GM15510 (cell line): ENCODE measurements around the gene GABRB2.

Experiments used
- POLR2A ChIP-seq: IDR thresholded peaks from 3 replicates; pipeline ENCODE4 v1.6.1; 2011; ENCODE audit warnings: borderline replicate concordance; ENCODE audit not compliant: insufficient read length; ENCODE audit errors: extremely low read depth

The GABRB2 gene

DNA sequence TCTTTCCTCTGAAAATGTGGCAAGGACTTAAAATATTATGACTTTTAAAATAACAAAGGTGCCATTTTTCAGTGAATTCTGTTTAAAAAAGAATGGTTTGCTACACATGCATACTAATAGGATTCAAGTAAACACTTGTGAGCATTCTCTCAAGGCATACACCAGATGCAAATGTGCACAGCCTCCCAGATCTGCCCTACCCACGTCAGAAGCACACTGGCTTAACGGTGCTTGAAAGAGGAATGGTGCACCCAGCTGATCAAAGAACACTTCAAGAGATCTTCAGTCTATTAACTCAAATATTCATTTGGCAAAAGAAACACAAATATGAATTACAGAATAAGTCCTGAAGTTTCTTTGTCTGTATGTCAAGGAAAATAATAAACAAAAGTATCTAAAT is 15.8 kb downstream of the GABRB2 start:
- no peak for TF ChIP-seq POLR2A

DNA sequence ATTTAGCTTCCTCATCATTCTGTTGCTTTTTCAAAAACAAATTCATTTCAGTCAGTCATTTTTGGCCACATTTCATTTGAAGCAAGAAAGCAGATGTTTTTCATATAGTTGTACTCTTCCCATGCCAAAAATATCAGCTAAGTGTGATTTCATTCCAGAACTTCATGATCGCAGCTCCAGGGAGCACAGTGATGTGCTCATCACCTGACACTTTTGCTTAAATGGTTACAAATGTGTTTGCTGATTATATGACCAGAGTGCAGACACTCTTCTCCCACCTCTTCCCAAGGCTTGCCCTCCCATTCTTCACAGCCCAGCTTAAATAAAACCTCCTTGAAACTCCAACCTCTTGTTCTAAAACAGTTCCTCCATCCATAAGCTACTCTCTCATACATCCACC is 32.6 kb downstream of the GABRB2 start:
- no peak for TF ChIP-seq POLR2A

DNA sequence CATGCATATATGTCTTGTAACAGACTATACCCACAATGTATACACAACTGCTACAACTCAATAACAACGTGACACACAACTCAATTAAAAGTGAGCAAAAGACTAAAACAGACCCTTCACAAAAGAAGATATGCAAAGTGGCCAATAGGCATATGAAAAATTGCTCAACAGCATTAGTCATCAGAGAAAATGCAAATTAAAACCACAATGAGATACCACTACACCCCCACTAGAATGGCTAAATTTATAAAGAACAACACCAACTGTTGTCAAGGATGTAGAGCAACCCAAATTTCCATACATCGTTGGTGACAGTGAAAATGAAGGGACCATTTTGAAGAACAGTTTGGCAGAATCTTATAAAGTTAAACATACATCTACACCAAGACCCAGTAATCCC is 38.9 kb downstream of the GABRB2 start:
- TF ChIP-seq POLR2A: no peak

DNA sequence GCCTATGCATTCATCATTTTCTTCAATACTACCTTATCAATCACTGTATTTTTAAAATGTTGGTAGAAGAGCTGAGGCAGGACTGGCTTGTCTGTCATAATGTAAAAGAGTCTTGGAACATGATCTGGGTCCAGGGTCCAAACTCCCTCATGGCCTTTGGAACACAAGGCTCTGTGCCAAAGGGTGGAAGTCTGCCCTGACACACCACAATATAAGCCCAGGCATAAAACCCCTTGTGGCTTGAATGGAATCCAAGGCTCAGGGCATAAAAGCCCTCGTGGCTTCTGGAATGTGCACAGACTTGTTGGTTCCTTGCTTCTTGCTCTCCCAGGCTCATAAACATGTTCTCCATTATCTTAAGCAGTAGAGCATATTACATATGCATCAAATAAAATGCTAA is 48.0 kb downstream of the GABRB2 start:
- TF ChIP-seq POLR2A: no peak

DNA sequence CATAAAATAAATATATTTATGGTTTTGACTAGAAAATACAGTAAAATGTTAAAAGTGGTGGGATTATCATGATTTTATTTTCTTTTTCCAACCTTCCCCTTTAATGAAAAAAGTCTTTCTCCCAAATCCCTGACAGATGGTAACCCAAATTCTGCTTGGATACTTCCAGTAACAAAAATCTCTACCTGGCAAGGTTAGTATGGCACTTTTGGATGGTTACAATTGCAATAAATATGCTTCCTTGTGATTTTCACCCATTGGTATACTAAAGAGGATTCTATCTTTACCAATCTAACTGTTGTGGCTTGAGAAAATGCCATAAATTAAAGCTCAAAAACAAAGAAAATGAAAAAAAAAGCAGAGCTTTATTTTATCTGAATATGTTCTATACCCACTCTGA is 62.8 kb downstream of the GABRB2 start:
- no peak for TF ChIP-seq POLR2A

DNA sequence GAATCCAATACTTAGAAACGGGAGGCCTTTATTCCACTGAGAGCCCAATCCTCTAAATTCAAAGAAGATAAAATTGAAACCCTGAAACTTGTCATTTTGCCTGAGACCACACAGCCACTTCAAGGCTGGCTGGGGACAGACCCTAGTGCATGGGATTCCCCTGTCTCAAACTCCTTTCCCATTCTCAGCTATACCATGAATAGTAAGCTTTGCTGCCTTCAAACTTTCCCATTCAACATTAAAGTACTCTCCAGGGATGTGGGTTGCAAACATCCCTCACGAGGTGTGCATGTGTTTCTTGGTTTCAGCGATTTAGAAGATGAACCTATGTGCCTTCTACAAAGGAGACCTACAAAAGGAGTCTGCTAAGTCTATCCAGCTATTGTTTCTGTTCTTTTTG is 64.6 kb downstream of the GABRB2 start:
- TF ChIP-seq POLR2A: no peak

DNA sequence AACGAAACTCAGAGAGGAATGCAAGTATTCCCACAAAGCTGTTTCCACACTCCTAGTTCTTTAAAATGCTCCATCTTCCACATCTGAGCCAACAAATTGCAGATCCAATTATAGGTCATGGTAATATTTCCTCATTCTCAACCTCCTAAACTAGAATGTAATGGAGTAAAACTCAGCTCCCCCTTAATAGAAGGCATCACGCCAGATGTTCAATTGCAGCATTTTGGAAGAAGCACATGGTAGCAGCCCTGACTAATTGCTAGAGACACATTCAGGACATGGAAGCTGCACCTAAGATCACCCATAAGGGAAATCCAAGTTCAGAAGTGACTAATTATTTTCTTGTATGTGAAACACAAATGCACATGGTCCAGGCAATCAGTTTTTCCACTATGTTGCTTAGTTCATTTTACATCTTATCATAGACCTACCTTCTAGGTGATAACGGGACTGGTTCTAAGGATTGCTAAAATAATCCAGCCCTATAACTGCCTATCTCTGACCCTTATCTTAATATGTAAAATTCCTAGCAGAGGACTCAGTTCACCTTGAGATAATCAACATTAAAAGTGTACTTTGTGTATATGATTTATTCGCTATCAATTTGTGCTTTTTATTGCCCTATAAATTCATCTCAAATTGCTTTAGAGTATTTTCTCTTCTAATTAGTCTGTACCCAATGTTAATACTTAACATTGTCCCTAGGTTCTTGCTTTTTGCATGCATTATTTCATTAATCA is 75.1 kb downstream of the GABRB2 start:
- no peak for TF ChIP-seq POLR2A

DNA sequence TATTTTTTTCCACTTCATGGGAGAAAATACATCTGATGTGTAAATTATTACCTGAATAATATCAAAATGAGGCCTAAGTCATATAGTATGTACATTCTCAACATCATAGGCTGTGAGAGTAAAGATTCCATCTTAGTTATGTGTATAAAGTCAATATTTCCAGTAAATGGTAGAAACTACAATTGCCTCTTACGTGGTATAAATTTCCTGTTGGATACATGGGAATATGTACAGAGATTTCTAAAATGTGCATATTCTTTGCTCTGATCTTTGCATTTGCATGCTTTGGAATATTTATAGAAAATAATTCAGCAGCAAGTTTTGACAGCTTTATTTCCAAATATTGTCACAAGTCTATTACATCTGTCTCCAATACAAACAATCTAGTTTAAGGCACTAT is 78.8 kb downstream of the GABRB2 start:
- TF ChIP-seq POLR2A: no peak

DNA sequence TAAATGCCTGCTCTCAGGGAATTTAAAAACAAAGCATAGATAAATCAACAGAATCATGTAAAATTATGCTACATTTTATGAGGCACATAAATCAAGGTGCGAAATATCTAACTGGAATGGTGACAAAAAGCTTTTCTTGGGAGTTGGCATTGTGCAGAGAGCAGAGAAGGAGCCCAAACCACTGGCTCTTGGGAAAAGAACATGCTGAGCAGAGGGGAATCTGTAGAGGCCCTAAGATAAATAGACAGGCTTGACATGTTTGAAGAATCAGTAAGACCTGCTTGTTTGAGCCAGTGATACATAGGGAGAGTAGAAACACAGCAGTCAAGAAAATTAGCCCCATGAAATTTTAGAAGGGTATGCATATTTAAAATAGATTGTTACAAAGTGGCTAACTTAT is 85.8 kb downstream of the GABRB2 start:
- no peak for TF ChIP-seq POLR2A

DNA sequence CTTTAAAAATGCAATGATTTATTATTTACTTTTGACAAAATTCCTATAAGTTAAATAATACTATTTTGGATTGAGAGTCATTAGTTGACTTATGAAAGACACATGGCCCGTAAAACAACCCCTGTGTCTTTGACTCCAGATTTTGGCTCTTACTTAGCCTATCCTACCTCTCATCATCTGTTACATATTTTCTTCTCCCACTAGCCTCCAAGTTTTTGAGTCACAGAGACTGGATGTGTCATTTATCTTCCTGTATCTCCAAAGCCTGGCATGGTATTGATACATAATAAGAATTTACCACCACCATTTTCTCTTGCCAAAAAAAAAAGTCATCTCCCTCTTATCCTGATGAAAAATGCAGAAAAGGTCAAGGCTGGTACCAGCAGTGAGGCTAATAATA is 99.9 kb downstream of the GABRB2 start:
- no peak for TF ChIP-seq POLR2A

DNA sequence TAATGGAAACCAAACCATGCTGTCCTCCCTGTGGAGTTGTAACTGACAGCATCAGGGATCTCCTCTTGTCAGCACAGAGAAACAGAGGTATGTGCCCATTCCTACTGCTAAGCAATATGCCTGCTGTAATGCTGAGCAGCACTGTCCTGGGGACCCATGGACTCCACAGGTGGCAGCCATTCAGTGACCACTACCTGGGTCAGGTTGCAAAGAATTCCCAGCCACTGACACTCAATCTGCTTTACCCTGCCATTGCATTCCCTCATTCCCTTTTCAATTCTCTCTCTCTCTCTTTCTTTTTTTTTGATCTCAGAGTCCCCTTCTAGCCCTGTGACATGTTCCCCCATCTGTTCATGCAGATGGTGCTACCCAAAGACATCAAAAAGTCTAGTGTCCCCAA is 104.1 kb downstream of the GABRB2 start:
- no peak for TF ChIP-seq POLR2A

DNA sequence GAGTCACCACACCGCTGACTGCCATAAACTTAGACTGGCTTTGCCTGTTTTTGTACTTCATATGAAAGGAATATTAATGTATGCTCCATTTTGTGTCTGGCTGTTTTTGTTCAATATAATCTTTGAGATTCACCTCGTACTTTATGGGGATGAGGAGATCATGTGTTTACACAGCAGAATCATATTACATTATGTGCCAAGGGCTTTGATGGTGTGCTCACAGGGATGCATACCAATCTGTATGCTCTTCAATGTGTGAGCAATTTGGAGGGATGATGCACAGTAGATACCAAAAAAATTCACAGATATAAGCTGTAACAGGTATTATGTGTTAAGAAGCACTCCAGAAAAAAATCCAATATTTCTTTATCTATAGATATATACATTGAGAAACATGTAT is 113.7 kb downstream of the GABRB2 start:
- TF ChIP-seq POLR2A: no peak

DNA sequence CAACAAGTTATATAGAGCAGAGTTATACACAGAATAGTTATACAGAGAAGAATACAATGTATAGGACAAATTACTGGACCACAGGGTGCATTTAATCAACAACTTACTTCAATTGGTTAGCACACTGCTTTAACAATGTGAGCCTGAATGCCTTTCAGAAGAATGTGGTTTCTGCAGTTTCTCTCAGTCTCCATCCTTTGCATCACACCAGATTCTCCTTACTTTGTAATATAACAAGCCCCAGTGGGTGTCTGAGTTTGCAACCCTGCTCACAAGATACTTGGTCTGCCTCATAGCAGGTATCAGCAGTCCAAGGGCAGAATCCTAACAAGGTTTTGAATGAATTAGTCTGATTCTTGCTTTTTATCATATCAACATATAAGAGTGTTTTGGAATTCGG is 114.6 kb downstream of the GABRB2 start:
- TF ChIP-seq POLR2A: no peak

DNA sequence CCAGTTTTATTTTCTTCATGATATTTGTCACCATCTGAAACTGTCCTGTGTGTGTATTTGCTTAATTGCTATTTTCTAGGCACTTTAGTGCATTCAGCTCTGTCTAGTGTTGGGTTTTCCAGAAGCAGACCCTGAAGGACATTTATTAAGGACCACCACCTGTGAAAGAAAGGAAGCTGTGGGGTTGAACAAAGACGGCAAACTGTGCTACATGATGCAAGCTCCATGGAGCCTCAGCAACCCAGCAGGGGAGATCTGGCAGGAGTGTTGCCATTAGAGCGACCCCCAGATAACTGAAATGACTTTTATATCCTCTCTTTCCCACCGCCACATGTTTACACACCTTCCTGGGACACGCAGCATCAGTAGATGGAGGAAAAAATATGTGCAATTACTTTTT is 125.5 kb downstream of the GABRB2 start:
- TF ChIP-seq POLR2A: no peak

DNA sequence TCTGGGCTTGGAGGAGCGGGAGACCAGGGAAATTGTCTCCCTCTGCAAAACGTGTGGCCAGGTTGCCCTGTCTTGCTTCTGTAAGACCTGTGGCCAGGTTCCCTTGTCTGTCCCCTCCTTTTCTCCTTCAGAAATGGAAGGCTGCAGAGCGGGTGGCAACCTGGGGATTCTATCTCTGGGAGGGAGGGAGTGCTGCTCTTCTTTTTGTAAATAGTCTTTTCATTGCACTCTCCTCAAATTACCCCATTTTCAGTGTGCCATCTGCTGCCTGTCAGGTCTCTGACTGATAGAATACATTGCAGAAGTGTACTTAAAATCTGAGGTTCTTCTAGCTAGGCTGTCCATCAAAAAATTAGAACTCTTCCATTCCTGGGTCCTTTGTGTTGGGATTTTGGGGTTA is 126.0 kb downstream of the GABRB2 start:
- no peak for TF ChIP-seq POLR2A

DNA sequence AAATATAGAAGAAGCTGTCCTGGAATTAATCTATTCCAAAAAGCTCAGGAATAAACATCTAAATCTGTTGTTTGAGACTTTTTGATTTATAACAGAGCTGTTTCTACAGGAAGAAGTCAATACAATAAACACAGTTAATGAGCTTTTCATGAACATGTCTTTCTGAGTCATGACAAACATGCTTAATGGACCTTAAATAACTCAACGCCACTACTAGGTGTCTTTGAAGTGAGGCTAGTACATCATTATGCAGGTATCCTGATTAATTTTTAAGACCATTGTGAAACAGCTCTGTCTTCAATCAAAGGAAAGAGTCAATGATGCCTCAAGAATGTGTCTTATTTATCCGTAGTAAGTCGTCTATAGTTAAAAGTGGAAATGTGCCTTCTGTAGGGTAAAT is 131.6 kb downstream of the GABRB2 start:
- TF ChIP-seq POLR2A: no peak

DNA sequence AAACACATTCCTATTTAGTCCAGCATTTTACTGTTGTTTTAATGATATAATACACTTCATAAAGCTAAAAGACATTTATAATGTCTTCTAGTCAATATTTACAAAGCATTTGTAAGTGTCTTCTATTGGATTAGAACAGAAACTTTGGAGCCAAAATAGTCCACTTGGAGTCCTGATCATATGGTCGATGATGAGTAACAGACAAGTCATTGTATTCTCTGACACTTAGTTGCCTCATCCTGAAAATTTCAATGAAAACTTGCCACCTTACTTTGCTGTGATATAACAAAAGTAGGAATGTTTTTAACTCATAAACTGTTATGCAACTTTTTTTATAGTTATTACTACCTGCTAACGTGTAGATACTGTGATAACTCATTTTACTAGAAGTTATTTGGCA is 132.5 kb downstream of the GABRB2 start:
- TF ChIP-seq POLR2A: no peak
